Posterior vena cava (tissue), 2 donors: ENCODE measurements around the gene SEPTIN1. TPM values are rescaled to one million over a fixed set of nuclear protein-coding genes. Genes with fewer than 3 reads are reported as not detected.

Experiments used
- DNase-seq: peaks from one replicate; pipeline ENCODE4 v3.0.0-alpha.2; 2020; ENCODE audit warnings: low spot score
- intact Hi-C, 2 donors: fragments of 100-400 bp; cut with DNase I; formaldehyde crosslinking; loops; one replicate each; pipeline versions ENCODE4 v1.14.1 to v1.14.2; 2022 to 2023
- total RNA-seq, 2 donors: library from RNA; stranded (reverse); fragmentation: NEBNext Ultra II Directional; extraction: Animal tissue kit (Norgen Biotek cat#: 25700); gene quantifications; one replicate each; pipeline ENCODE4 v1.2.1, GENCODE V29; 2021
- donor health status: DM: yes; HTN: yes; CAD: no.
- donor health status: DM: yes; HTN: yes; CAD: no.

The SEPTIN1 gene
- total RNA-seq, 2 donors from 2014 or later = 1.6 to 3.0 TPM

GRCh38 chr16:30367349-30368009 is 14.9 kb downstream of the SEPTIN1 start:
- no peak for DNase-seq
- intact Hi-C loops = no loop called here

GRCh38 chr16:30366511-30366910 is 15.8 kb downstream of the SEPTIN1 start:
- intact Hi-C loops = no loop called here
- DNase-seq = no peak

GRCh38 chr16:30365200-30365599 is 17.2 kb downstream of the SEPTIN1 start:
- no peak for DNase-seq
- intact Hi-C loops = no loop called here

GRCh38 chr16:30361180-30361579 is 21.2 kb downstream of the SEPTIN1 start:
- no peak for DNase-seq
- intact Hi-C loops = no loop called here

GRCh38 chr16:30359871-30360170 is 22.5 kb downstream of the SEPTIN1 start:
- no peak for DNase-seq

GRCh38 chr16:30358990-30359870 is 23.1 kb downstream of the SEPTIN1 start:
- DNase-seq = no peak
- intact Hi-C loops = no loop called here

More at GRCh38 chr16:30359871-30360170, 22.5 kb downstream of the SEPTIN1 start:
- intact Hi-C loops = no loop called here

- no peak for DNase-seq
- intact Hi-C loops = no loop called here
Measured at GRCh38 chr16:30358577-30358936, 23.8 kb downstream of the SEPTIN1 start.

- intact Hi-C loops = no loop called here
Measured at GRCh38 chr16:30357715-30358576, 24.4 kb downstream of the SEPTIN1 start.

GRCh38 chr16:30357085-30357714 is 25.2 kb downstream of the SEPTIN1 start:
- no peak for DNase-seq
- intact Hi-C loops = no loop called here

More at GRCh38 chr16:30357715-30358576, 24.4 kb downstream of the SEPTIN1 start:
- DNase-seq = no peak

- no peak for DNase-seq
- intact Hi-C loops = no loop called here
Measured at GRCh38 chr16:30356401-30357084, 25.8 kb downstream of the SEPTIN1 start.

- DNase-seq = no peak
- intact Hi-C loops = no loop called here
Measured at GRCh38 chr16:30355954-30356308, 26.4 kb downstream of the SEPTIN1 start.

GRCh38 chr16:30355144-30355953 is 27.0 kb downstream of the SEPTIN1 start, which contains the start of gene CD2BP2:
Gene CD2BP2, minus strand, starts transcription at chr16:30355308. Its CDS starts 627 bp downstream, at chr16:30354681.
- intact Hi-C loops = no loop called here
- peak; percentile 99 for DNase-seq

- intact Hi-C loops = no loop called here
- no peak for DNase-seq
Measured at GRCh38 chr16:30354423-30355143, 27.8 kb downstream of the SEPTIN1 start.

- DNase-seq = no peak
- intact Hi-C loops = no loop called here
Measured at GRCh38 chr16:30353438-30354129, 28.8 kb downstream of the SEPTIN1 start.

- intact Hi-C loops = no loop called here
- no peak for DNase-seq
Measured at GRCh38 chr16:30352488-30353401, 29.6 kb downstream of the SEPTIN1 start.
